ENCODE results near the gene HPCAL4. TPM values are rescaled to one million over a fixed set of nuclear protein-coding genes. Genes with fewer than 3 reads are reported as not detected.

The HPCAL4 gene
- total and polyA plus RNA-seq, 7 donors: 0.16 to 1.1 (median 0.83) TPM; not detected in 2

- peaks cover 10 to 41% (median 17%) of the 10 kb centered on the region in 3 donors for H3K27me3 ChIP-seq
- DNase-seq: no peak
- TF ChIP-seq POLR2AphosphoS5 (IDR thresholded peaks at IDR 0.05) (peak in 2 of 4 donors; percentile 22 to 26), CTCF (IDR thresholded peaks at IDR 0.05) (no peak), EP300 (IDR thresholded peaks at IDR 0.05) (peak in 3 of 4 donors; percentile 14 to 59 (median 19)), POLR2A (IDR thresholded peaks at IDR 0.05) (no peak)
- intact Hi-C loops (cut with DNase I): no loop called here
- peaks cover 0 to 16% (median 9%) of the 10 kb centered on the region in 4 donors for H3K4me1 ChIP-seq
- H3K4me3 ChIP-seq: peak overlapping the region in 1 of 4 donors; percentile 52
- peak overlapping the region; percentile 44 to 57 (median 50) for H3K27ac ChIP-seq
- no peaks in the 10 kb centered on the region for H3K9me3 ChIP-seq
- H3K36me3 ChIP-seq: no peaks in the 10 kb centered on the region
- 79 to 85% methylated on average over 12 of the region's 12 CpGs for WGBS, 2 donors
Observed at GRCh38 chr1:39635205-39635870, 55.9 kb downstream of the HPCAL4 start.

- 79 to 86% methylated on average over 3 of the region's 3 CpGs for WGBS, 2 donors
- intact Hi-C loops (cut with DNase I): no loop called here
- Histone ChIP-seq H3K36me3 (no peaks in the 10 kb centered on the region), H3K9me3 (no peaks in the 10 kb centered on the region), H3K4me1 (peaks cover 0 to 16% (median 9%) of the 10 kb centered on the region in 4 donors), H3K27me3 (peaks cover 0 to 22% (median 6%) of the 10 kb centered on the region in 3 donors), H3K4me3 (peak overlapping the region in 3 of 4 donors; percentile 8 to 27 (median 25)), H3K27ac (peak overlapping the region; percentile 28 to 52 (median 36))
- no peak for TF ChIP-seq CTCF (IDR thresholded peaks at IDR 0.05)
- no peak for TF ChIP-seq POLR2AphosphoS5 (IDR thresholded peaks at IDR 0.05)
- no peak for TF ChIP-seq EP300 (IDR thresholded peaks at IDR 0.05)
- DNase-seq: no peak
Observed at GRCh38 chr1:39633422-39633821, 57.8 kb downstream of the HPCAL4 start.

- peak overlapping the region; percentile 28 to 52 (median 39) for H3K27ac ChIP-seq
- DNase-seq: peak; percentile 80
- H3K27me3 ChIP-seq: peaks cover 0 to 16% (median 6%) of the 10 kb centered on the region in 3 donors
- 29 to 36% methylated on average over 61 of the region's 61 CpGs for WGBS, 2 donors
- intact Hi-C loops (cut with DNase I): no loop called here
- H3K4me3 ChIP-seq: peak overlapping the region in 3 of 4 donors; percentile 8 to 27 (median 25)
- no peaks in the 10 kb centered on the region for H3K9me3 ChIP-seq
- TF ChIP-seq POLR2A (IDR thresholded peaks at IDR 0.05) (no peak), EP300 (IDR thresholded peaks at IDR 0.05) (no peak), CTCF (IDR thresholded peaks at IDR 0.05) (no peak), POLR2AphosphoS5 (IDR thresholded peaks at IDR 0.05) (peak in 1 of 4 donors; percentile 14)
- no peaks in the 10 kb centered on the region for H3K36me3 ChIP-seq
- H3K4me1 ChIP-seq: peaks cover 0 to 16% (median 9%) of the 10 kb centered on the region in 4 donors
Observed at GRCh38 chr1:39632682-39633417, 58.4 kb downstream of the HPCAL4 start.

GRCh38 chr1:39632323-39632681 lies 58.9 kb downstream of the HPCAL4 start:
- peaks cover 0 to 16% (median 9%) of the 10 kb centered on the region in 4 donors for H3K4me1 ChIP-seq
- H3K27me3 ChIP-seq: peaks cover 0 to 11% (median 4%) of the 10 kb centered on the region in 3 donors
- peak overlapping the region; percentile 28 to 52 (median 39) for H3K27ac ChIP-seq
- peak overlapping the region in 2 of 4 donors; percentile 8 to 27 for H3K4me3 ChIP-seq
- intact Hi-C loops (cut with DNase I): no loop called here
- H3K36me3 ChIP-seq: no peaks in the 10 kb centered on the region
- 87 to 94% methylated on average over 5 of the region's 5 CpGs for WGBS, 2 donors
- no peak for DNase-seq
- TF ChIP-seq POLR2AphosphoS5 (IDR thresholded peaks at IDR 0.05): no peak
- no peak for TF ChIP-seq CTCF (IDR thresholded peaks at IDR 0.05)
- TF ChIP-seq EP300 (IDR thresholded peaks at IDR 0.05): no peak
- no peak for TF ChIP-seq POLR2A (IDR thresholded peaks at IDR 0.05)
- no peaks in the 10 kb centered on the region for H3K9me3 ChIP-seq

Data from sigmoid colon (tissue), 7 donors.